HG03135 (cell line): ENCODE measurements around the gene KRTAP5-9.
"Not testable (repeated sequence)": the region's sequence is repeated elsewhere in the genome, so short reads cannot be mapped to it uniquely, and the experiment has no call there.

Experiments used
- ATAC-seq: cut with Tn5 transposase; IDR thresholded peaks from one replicate; pipeline ENCODE4 v1.9.1; 2021; ENCODE audit warnings: mild to moderate bottlenecking, moderate library complexity; ENCODE audit not compliant: unreplicated experiment

KRTAP5-9 gene

DNA sequence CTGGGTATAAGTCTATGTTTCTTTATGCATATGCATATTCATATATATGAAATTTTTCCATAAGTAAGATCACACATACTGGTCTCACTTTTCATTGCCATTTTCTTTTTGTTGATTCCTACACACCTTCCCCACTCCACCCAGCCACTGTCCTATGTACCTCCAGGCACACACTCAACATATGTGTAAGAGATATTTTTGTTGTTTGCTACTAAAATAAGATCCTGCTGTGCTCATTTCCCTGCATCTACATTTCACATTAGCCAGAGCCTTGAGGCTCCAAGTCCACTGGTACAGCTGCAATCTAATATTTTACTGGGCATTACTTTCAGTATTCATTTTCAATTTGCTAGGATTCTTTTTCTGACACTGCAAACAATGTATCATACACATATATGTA, 9.0 kb downstream of the KRTAP5-9 start:
- ATAC-seq, result no peak

DNA sequence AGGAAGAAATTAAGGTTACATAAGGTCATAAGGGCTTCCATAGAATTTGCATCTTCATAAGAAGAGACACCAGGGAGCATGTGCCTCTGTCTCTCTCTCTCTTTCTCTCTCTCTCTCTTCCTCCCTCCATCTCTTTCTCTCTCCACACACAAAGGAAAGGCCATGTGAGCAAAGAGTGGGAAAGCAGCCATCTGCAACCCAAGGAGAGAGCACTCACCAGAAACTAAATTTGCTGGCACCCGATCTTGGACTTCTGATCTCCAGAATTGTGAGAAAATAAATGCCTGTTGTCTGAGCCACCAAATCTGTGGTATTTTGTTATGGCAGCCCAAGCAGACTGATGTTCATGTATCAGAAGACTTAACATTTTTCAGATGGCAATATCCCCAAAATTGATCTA, 10.8 kb downstream of the KRTAP5-9 start:
- ATAC-seq, result no peak

DNA sequence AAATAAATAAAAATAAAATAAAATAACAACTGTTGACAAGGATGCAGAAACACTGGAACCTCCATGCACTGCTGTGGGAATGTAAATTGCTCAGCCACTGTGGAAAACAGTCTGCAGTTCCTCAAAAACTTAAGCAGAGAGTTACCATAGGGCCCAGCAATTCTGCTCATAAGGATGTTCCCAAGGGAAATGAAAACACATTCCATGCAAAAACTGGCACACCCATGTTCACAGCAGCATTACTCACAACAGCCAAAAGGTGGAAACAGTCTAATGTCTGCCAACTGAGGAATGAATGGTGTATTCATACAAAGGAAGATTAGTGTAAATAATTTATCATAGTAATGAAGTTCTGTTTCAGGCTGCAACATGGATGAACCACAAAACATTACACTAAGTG, 13.9 kb downstream of the KRTAP5-9 start:
- ATAC-seq, result no peak

DNA sequence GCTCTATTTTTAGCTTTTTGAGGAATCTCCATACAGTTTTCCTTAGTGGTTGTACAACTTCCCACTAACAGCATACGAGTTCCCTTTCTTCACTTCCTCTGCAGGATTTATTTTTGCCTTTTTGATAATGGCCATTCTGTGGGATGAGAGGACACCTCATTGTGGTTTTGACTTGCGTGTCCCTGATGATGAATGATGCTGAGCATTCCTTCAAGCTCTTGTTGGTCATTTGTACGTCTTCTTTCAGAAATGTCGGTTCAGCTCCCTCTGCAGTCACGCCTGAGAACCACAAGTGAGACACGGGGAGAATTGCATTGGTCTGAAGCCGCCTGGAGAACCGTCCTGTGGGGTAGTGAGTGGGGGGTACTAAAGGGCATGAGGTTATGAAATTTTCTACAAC, 15.2 kb downstream of the KRTAP5-9 start:
- ATAC-seq, result no peak

DNA sequence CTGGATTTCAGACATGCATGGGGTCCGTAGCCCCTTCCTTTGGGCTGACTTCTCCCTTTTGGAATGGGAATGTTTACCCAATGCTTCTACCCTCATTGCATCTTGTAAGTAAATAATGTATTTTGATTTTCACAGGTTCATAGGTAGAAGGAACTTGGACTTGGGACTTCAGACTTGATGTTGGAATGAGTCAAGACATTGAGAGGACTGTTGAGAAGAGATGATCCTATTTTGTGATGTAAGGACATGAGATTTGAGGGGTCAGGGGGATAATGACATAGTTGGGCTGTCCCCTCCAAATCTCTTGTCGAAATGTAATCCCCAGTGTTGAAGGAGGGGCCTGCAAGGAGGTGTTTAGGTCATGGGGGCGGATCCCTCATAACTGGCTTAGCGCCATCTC, 16.2 kb downstream of the KRTAP5-9 start:
- no peak for ATAC-seq

DNA sequence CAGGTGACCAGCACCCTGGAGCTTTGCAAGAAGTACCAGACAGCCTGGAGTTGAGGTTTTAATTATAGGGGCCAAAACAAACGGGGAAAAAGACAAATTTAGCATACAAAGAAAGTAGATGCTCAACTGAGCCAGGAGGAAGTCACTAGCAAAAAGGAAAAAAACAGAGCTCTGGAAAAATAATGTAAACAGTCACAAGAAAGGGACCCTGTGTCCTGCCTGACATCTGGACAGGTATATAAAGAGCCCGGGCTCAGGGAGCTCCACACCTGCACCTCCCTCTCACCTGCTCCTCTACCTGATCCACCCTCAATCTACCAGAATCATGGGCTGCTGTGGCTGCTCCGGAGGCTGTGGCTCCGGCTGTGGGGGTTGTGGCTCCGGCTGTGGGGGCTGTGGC, 17.0 kb downstream of the KRTAP5-9 start, which contains the start of gene KRTAP5-10:
Gene KRTAP5-10 (plus strand): TSS at position 301 of the 400 bp plus-strand sequence. CDS start 25 bp downstream, at position 326.
- no peak for ATAC-seq

DNA sequence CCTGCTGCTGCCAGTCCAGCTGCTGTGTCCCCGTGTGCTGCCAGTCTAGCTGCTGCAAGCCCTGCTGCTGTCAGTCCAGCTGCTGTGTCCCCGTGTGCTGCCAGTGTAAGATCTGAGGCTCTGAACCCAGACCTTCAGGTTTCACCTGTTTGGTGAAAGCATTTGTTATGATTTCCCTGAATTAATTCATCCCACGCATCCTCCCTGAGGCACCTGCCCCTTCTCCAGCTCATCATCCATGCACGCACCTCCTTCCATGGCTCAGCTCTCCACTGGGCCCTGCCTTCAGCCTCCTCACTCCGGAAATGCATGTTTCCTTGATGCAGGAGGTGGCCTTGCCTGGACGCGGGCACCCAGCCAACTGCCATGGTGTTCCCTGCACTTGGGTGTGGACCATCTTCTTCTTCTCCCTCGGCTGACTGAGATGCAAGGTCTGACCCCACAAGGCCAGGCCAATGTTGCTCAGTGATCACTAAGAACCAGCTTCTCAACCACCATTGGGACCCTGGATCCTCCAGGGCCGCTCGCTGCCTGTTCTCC, 17.9 kb downstream of the KRTAP5-9 start:
- no peak for ATAC-seq

DNA sequence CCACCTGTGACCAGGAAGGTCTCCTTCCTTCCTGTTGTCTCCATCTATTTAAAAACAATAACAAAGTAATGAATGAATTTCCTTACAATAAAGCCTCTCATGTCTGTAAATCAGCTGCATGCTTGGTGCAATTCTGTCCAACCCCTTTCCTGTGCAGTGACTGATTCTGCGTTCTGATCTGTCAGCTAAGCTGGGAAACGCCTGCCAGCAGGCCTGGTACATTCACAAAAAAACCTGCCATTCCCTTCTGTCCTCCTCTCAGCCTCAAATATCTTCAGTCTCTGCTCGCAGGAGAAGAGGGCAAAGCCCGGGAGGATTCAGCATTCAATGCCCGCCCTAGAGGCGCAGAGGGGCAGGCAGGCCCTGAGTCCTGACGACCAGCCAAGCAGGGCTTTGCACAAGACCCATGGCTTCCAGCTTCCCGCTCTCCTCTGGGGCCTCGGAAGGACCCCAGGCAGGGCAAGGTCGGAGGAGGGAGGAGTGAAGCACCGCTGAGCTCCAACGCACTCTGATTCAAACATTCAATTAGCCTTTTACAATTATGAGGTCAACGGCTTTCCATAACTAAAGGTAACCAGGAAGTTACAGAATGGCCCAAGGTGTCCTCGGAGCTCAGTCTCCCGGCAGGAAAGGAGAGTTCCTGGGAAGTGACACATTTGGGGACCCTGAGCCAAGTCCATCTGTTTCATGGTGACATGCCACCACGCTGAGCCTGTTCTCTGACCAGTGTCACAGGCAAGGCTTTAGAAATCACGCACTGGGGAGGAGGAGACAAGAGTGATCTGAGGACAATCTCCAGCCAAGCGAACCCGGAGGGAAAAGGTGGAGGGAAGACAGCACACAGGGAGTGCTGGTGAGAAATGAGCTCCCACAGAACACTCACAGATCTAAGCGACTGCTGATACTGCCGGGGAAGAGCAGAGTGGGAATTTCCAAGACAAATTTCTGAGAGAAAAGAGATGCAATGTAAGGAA, 18.7 kb downstream of the KRTAP5-9 start:
- not testable (repeated sequence) for ATAC-seq

DNA sequence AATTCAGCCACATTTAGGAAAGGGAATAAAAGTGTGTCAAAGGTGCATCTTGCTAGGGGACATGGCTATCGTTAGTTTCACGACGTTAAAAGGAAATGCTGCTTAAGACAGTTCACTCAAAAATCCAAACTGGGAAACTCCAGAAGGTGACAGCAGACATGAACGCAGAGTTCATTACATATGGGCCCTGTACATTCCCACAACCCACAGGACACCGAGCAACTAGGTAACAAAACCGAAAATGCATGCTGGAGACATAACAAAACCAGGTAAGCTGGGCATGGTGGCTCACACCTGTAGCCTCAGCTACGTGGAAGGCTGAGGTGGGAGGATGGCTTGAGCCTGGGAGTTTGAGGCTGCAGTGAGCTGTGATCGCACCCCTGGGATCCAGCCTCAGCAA, 19.4 kb downstream of the KRTAP5-9 start:
- not testable (repeated sequence) for ATAC-seq

DNA sequence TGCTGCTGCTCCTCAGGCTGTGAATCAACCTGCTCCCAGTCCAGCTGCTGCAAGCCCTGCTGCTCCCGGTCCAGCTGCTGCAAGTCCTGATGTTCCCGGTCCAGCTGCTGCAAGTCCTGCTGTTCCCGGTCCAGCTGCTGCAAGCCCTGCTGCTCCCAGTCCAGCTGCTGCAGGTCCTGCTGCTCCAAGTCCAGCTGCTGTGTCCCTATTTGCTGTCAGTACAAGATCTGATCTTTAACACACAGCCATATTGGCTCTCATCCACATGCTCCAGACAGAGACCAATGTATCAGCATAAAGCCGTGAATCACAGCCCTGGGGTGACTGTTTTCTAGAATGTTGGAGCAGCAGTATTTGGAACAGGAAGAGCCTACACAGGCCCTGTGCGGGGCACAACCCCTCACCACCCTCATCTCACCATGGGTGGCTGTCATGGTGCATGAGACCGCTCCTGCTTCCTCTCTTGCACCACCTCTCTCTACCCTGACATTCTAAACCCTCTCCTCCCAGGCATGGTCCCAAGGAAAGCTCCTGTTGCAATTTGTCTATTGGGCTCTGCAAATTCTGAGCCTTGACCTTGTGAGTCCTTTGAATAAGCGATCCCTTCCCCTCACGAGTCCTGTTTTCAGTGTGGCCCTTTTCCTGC, 20.6 kb downstream of the KRTAP5-9 start:
- ATAC-seq, result no peak

DNA sequence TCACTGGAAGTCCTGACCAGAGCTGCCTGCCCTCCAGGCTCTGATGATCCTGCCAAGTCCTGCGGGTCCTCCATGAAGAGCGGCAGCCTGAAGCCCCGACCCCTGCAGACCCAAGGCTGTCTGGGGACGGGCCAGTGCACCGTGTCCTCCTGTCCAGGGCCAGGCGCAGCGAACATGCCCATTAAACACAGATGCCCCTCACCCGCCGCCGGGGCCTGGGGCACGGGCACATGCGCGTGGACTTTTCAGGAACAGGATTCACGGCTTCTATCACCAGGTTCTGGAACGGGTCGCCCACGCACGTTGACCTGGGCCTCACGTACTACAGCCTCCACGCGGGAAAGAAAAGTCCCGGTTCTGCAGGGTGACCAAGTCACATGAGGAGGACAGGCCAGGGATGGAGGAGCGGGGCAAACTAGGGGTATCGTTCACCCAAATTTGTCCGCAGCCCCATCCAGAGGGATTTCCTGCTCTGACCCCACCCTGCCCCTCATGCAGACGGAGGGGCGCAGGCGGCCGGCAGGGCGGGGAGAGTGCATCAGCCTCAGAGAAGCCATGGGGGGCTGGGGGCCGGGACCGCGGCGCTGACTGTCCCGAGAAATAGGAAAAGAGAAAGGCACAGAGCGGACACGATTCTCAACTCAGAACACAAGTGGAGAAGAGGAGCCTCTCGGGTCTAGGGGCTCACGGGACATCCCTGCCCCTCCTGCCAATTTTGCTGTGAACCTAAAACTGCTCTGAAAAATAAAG, 23.1 kb downstream of the KRTAP5-9 start:
- ATAC-seq, result not testable (repeated sequence)

DNA sequence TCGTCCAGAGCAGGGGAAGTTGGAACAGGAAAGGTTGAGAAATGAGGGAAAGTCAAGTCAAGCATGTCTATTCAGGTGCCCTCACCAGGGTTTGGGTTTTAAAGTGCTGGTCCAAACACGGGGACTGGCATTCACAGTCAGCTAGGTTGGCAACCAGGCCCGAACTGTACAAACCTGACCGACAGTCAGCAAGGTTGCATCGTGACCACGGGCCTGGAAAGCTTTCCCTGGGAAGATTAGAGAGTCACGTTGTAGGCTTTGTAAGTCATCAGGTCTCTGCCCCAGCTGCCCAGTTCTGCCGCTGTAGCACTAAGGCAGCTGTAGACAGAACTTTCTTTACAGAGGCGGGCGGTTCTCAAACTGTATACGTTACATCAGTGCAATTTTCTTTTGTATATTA, 24.6 kb downstream of the KRTAP5-9 start:
- ATAC-seq, result no peak

DNA sequence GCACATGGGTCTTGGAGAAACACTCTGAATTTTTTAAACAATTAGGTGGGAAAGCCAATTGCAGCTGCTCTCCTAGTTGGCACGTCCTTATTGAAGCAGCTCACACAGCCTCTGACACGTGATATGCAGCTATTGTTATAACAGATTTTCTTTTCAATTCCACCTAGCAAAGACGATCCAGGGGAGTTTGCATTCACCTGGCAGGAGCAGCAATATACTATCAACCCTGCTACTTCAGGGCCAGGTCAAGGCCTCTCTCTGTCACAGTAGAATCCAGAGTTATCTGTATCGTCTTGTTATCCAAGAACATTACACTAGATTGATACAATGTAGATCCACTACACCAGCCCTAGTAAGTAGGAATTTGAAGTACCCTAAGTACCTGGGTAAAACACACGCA, 26.2 kb downstream of the KRTAP5-9 start:
- no peak for ATAC-seq

DNA sequence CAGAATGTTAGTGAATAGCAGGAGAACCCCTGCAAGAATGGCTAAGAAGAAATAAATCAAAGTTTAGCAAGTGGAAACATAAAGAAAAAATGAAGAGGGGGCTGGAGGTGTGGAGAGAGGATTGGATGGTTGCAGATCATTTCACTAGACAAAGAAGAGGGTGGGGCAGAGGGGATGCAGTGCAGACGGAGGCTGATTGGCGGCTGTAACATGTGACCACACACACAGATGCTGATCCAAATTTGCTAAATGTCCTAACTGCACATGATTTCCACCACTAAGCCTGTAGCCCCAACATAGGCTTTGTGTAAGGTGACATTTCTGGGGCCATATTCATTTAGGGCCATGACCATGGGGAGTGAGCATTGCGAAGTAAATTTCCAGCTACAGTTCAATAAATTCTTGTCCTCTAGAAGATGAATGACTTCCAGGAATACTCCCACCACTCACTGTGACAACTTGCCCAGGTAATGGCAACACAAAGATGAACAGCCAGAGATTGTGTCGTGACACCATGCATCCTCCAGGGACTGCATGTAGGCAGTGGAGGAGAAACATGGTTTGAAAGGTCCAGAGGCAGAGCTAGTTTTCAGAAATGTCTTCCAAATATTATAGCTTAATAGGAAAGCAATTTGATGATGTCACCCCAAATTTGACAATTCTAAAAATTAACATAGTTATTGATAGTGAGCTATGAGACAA, 27.7 kb downstream of the KRTAP5-9 start:
- ATAC-seq, result no peak

DNA sequence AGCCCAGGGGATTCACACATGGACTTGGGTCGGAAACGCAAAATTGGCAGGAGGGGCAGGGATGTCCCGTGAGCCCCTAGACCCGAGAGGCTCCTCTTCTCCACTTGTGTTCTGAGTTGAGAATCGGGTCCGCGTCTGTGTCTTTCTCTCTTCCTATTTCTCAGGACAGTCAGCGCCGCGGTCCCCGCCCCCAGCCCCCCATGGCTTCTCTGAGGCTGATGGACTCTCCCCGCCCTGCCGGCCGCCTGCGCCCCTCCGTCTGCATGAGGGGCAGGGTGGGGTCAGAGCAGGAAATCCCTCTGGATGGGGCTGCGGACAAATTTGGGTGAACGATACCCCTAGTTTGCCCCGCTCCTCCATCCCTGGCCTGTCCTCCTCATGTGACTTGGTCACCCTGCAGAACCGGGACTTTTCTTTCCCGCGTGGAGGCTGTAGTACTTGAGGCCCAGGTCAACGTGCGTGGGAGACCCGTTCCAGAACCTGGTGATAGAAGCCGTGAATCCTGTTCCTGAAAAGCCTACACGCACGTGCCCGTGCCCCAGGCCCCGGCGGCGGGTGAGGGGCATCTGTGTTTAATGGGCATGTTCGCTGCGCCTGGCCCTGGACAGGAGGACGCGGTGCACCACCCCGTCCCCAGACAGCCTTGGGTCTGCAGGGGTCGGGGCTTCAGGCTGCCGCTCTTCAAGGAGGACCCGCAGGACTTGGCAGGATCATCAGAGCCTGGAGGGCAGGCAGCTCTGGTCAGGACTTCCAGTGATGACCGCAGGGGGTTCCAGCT, 28.7 kb downstream of the KRTAP5-9 start:
- not testable (repeated sequence) for ATAC-seq

DNA sequence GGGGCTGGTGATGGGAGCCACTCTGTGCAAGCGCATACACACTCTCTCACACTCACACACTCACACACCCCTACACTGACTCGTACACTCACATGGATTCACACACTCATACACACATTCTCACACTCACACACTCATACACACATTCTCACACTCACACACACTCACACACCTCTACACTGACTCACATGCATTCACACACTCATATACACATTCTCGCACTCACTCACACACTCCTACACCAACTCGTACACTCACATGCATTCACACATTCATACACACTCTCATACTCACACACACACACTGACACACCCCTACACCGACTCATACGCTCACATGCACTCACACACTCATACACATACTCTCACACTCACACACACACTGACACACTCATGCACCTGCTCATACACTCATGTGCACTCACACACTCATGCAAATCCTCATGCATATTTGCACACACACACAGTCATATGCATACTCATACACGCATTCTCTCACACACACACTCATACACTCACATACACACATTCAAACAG, 29.3 kb downstream of the KRTAP5-9 start:
- ATAC-seq, result no peak

DNA sequence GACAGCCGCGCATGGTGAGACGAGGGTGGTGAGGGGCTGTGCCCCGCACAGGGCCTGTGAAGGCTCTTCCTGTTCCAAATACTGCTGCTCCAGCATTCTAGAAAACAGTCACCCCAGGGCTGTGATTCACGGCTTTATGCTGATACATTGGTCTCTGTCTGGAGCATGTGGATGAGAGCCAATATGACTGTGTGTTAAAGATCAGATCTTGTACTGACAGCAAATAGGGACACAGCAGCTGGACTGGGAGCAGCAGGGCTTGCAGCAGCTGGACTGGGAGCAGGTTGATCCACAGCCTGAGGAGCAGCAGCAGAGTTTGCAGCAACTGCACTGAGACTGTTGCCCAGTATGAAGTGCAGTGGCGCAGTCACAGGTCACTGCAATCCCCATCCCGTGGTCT, 31.3 kb downstream of the KRTAP5-9 start:
- ATAC-seq, result not testable (repeated sequence)

DNA sequence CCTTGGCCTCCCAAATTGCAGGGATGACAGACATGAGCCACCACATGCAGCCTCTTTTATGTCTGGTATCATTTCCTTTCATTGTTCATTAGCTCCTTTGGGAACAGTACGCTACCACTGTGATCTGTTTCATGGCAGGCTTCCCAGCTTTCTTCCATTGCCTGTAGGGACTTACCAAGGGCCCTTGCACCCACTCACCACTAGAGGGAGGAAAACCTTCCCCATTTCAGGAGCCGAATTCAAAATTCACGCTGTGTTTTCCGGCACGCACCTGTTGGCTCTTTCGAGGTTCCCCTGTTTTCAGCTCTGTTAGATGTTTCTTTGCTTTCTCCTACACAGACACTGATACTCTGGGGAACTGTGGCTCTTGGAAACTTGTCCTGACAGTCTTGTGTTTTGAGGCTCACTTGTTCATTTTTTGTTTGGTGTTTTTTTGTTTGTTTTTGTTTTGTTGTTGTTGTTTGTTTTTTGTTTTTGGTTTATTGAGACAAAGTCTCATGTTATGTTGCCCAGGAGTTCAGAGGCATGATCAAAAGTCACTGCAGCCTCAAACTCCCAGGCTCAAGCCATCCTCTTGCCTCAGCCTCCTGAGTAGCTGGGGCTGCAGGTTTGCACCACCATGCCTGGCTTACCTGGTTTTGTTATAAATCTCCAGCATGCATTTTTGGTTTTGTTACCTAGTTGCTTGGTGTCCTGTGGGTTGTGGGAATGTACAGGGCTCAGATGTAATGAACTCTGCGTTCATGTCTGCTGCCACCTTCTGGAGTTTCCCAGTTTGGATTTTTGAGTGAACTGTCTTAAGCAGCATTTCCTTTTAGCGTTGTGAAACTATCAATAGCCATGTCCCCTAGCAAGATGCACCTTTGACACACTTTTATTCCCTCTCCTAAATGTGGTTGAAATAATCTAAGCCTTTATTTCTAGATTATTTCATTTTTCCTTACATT, 32.1 kb downstream of the KRTAP5-9 start:
- ATAC-seq, result no peak
